ENCODE results near the gene LAMP5.
A peak's percentile ranks its signal among the peaks of the same experiment; 100 is the strongest.

LAMP5 gene

GRCh38 chr20:9550283-9550682, 35.9 kb downstream of the LAMP5 start:
- no peak for DNase-seq

GRCh38 chr20:9550871-9551270, 36.5 kb downstream of the LAMP5 start:
- peak; percentile 23 for DNase-seq

DNA sequence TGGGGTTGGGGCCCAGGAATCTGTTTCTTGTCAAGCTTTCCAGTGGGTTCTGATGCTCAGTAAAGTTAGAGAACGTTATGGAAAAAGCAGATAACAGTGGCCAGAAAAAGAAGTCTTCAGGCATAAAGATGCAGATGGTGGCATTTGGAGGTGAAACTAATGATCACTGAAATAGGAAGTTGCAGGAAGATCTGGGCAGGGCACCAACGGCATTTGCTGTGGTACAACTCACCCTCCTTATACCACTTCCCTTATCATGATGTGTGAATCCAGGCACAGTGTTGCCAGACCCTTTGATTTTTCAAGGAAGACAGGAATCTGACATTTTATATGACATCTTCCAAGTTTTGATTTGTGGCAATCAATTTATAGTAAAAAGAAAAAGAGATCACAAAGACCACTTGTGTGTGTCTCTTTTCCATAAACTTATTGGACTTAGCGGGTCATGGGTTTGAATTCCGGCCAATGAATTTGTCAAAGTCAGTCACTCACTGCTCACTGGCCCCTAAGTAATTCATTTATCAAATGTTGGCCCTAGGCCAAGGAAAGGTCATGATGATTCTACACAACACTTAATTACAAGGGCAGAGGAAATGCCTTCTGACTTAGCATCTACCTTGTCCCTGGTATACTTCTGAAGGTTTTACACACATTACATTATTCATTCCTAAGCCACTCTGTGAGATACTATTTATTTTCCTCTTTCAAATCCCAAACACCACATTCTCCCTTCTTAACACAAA, 37.6 kb downstream of the LAMP5 start:
- DNase-seq = no peak

- DNase-seq = no peak
Measured at GRCh38 chr20:9555781-9556180, 41.4 kb downstream of the LAMP5 start.

- no peak for DNase-seq
Measured at GRCh38 chr20:9557411-9557810, 43.0 kb downstream of the LAMP5 start.

DNA sequence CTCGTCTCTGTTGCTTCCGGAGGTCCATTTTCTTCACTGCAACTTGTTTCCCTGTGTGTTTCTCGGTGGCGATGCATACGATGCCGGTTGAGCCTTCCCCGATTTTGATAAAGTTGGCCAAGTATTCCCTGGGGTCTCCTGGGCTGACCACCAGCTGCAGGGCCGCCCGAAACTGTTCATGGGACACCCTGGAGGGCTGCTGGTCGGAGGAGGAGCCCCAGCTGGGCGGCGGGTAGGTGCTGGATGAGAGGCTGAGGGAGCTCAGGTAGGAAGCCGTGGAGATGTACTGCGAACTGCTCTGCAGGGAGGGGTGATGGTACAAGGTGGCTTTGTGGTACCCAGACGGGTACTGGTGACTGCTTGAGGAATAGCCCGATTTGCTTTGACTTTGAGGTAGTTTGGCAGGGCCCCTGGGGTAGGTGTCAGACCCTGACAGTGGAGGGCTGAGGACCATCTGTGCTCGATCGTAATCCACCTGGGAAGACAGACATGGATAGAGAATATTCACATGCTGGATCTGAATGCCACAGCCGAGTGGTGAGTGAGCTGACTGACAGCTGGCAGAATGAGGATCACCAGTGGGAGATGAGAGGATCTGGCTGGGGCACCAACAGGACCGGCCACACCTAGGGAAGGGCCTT, 51.6 kb downstream of the LAMP5 start:
- no peak for DNase-seq

- no peak for DNase-seq
Measured at GRCh38 chr20:9566977-9567376, 52.6 kb downstream of the LAMP5 start.

GRCh38 chr20:9570612-9571011, 56.2 kb downstream of the LAMP5 start:
- no peak for DNase-seq

GRCh38 chr20:9571783-9572182, 57.4 kb downstream of the LAMP5 start:
- DNase-seq = no peak

DNA sequence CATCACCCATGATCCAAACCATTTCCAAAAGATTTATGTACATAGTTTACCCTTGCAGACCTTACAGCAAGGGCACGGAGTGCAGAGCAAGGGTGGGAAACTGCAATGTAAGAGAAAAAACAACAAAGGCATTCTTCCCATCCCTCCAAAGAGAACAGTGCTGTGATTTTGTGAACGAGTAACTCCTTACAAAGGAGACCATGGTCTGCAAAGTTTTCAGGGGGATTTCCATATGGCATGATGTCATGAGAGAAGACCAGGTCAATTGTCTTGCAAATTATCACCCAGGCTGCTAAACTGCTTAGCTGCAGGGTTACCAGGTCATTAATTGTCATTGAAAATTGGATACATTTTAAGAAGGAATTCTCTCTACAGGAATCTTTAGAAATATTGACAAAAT, 58.3 kb downstream of the LAMP5 start:
- no peak for DNase-seq

DNA sequence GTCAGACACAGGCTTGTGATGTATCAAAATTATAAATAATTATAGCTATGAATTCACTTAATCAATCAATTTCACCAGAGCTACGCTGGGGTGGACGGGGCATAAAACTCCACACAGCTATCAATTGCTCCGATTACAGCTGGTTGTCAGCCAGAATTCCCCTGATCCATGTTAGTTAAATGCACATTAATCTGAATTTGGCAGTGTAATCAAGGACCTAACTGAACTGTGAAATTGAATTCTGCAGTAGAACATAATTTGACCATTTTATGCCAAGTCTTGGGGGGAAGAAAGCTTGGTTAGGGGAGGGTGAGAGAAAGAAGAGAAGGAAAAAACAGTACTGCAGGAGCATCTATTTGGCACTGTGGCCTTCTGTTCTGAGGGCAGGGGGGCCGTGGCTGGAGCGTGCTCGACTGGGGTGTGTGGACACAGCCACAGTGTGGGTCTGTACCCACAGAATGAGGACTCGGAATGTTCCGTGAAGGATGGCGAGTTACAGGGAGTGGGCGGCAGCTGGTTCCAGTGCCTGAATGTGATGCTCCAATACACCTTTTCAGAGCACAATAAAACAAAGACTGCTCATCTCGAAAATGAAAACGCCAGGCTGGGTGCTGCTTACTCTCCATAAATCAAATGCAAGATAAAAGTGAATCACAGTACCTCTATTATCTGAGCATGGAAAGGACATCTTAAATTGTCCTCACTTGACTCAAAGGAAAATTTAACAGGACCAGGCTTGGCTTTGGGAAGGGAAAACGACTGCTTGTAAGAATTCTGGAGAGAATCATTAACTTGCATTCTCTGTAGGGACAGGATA, 59.2 kb downstream of the LAMP5 start:
- no peak for DNase-seq

GRCh38 chr20:9574181-9574580, 59.8 kb downstream of the LAMP5 start:
- no peak for DNase-seq

- DNase-seq = no peak
Measured at GRCh38 chr20:9574776-9575175, 60.4 kb downstream of the LAMP5 start.

- no peak for DNase-seq
Measured at GRCh38 chr20:9575836-9576235, 61.4 kb downstream of the LAMP5 start.

GRCh38 chr20:9576695-9577094, 62.3 kb downstream of the LAMP5 start:
- DNase-seq = no peak

GRCh38 chr20:9577397-9577796, 63.0 kb downstream of the LAMP5 start:
- no peak for DNase-seq

- no peak for DNase-seq
Measured at GRCh38 chr20:9578594-9578993, 64.2 kb downstream of the LAMP5 start.

Measured in DMS79 (cell line).